CD14-positive monocyte (primary cell): Measurements from ENCODE around the gene CCL5. TPM values are rescaled to one million over a fixed set of nuclear protein-coding genes. Genes with fewer than 3 reads are reported as not detected.

ENCODE experiments used
- DNase-seq, 3 donors: peaks; one replicate each; pipeline ENCODE4 v3.0.0-alpha.2; 2011 to 2022
- H2AFZ ChIP-seq: 2 replicates; pipeline ENCODE4 v1.6.0; 2012; ENCODE audit warnings: mild to moderate bottlenecking, low read depth, low read length, inconsistent platforms; ENCODE audit not compliant: insufficient read depth, poor library complexity, severe bottlenecking
- H3K27ac ChIP-seq, 2 donors: 1 replicate in 1 of 2; 2 replicates in 1 of 2; pipeline ENCODE4 v1.5.1; 2012 to 2013; ENCODE audit warnings: low read length in 2 of 2, control low read depth in 1 of 2, inconsistent platforms in 1 of 2, low read depth in 1 of 2, mild to moderate bottlenecking in 1 of 2
- H3K27me3 ChIP-seq, 2 donors: one replicate each; pipeline versions ENCODE4 v1.6.0 to v1.6.1; 2011 to 2013; ENCODE audit warnings: low read length in 2 of 2; ENCODE audit not compliant: control insufficient read depth in 2 of 2, insufficient read depth in 2 of 2
- H3K36me3 ChIP-seq, 2 donors: replicated peaks in 1 of 2; 1 replicate in 1 of 2; 2 replicates in 1 of 2; pipeline versions ENCODE4 v1.5.1 to v1.6.1; 2012 to 2013; ENCODE audit warnings: low read length in 2 of 2, control low read depth in 1 of 2, inconsistent platforms in 1 of 2, mild to moderate bottlenecking in 1 of 2; ENCODE audit not compliant: insufficient read depth in 2 of 2, control insufficient read depth in 1 of 2
- H3K4me1 ChIP-seq, 2 donors: 1 replicate in 1 of 2; 2 replicates in 1 of 2; pipeline versions ENCODE4 v1.5.1 to v1.6.1; 2012 to 2013; ENCODE audit warnings: low read length in 2 of 2, control low read depth in 1 of 2, inconsistent platforms in 1 of 2, mild to moderate bottlenecking in 1 of 2, moderate library complexity in 1 of 2; ENCODE audit not compliant: insufficient read depth in 2 of 2, control insufficient read depth in 1 of 2
- H3K4me2 ChIP-seq: replicated peaks from 2 replicates; pipeline ENCODE3; 2012; ENCODE audit warnings: low read length, moderate library complexity, mild to moderate bottlenecking; ENCODE audit not compliant: poor library complexity, severe bottlenecking; ENCODE audit errors: extremely low read depth
- H3K4me3 ChIP-seq, 3 experiments: fragments of 200-600 bp in 1 of 3; sonication (generic) in 1 of 3; replicated peaks in 1 of 3; 1 replicate in 2 of 3; 2 replicates in 1 of 3; pipeline ENCODE4 v1.5.1; 2011 to 2013; ENCODE audit warnings: low read length in 3 of 3, mild to moderate bottlenecking in 3 of 3, control low read depth in 2 of 3, low read depth in 2 of 3, inconsistent platforms in 1 of 3, moderate library complexity in 1 of 3
- H3K79me2 ChIP-seq: 2 replicates; pipeline ENCODE4 v1.6.0; 2012; ENCODE audit warnings: mild to moderate bottlenecking, control low read depth, inconsistent platforms, low read length, moderate library complexity; ENCODE audit not compliant: insufficient read depth
- H3K9ac ChIP-seq: 2 replicates; pipeline ENCODE4 v1.6.0; 2017; ENCODE audit warnings: low read length, mild to moderate bottlenecking; ENCODE audit not compliant: insufficient read depth, poor library complexity, severe bottlenecking
- H3K9me3 ChIP-seq, 2 donors: replicated peaks in 1 of 2; 1 replicate in 1 of 2; 2 replicates in 1 of 2; pipeline versions ENCODE4 v1.5.1 to v1.6.1; 2012 to 2013; ENCODE audit warnings: low read length in 2 of 2, control low read depth in 1 of 2; ENCODE audit not compliant: control insufficient read depth in 1 of 2, insufficient read depth in 1 of 2
- H4K20me1 ChIP-seq: 2 replicates; pipeline ENCODE4 v1.6.0; 2012; ENCODE audit warnings: mild to moderate bottlenecking, low read length, control low read depth, moderate library complexity; ENCODE audit not compliant: insufficient read depth
- H3K27ac Mint-ChIP-seq, 7 donors: one replicate each; pipeline ENCODE4 v1.8.0; 2020; ENCODE audit warnings: mild to moderate bottlenecking in 7 of 7, mixed read lengths in 7 of 7, moderate library complexity in 6 of 7, inconsistent platforms in 2 of 7
- H3K27me3 Mint-ChIP-seq, 3 donors: one replicate each; pipeline ENCODE4 v1.8.0; 2021 to 2022; ENCODE audit warnings: low read depth in 3 of 3, mild to moderate bottlenecking in 3 of 3, mixed read lengths in 3 of 3, moderate library complexity in 3 of 3, inconsistent platforms in 1 of 3
- H3K36me3 Mint-ChIP-seq, 2 donors: one replicate each; pipeline ENCODE4 v1.8.0; 2020; ENCODE audit warnings: mixed read lengths in 2 of 2, inconsistent platforms in 1 of 2, mild to moderate bottlenecking in 1 of 2
- H3K4me1 Mint-ChIP-seq: one replicate; pipeline ENCODE4 v1.8.0; 2020; ENCODE audit warnings: mild to moderate bottlenecking, mixed read lengths
- H3K4me3 Mint-ChIP-seq, 2 donors: one replicate each; pipeline ENCODE4 v1.8.0; 2020; ENCODE audit warnings: mild to moderate bottlenecking in 2 of 2, mixed read lengths in 2 of 2, moderate library complexity in 1 of 2
- H3K9me3 Mint-ChIP-seq, 7 donors: one replicate each; pipeline ENCODE4 v1.8.0; 2020 to 2022; ENCODE audit warnings: mixed read lengths in 7 of 7, mild to moderate bottlenecking in 6 of 7, moderate library complexity in 6 of 7, inconsistent platforms in 2 of 7
- WGBS: methylation state at CpG from one replicate; pipeline ENCODE4 v1.1.5; 2013; ENCODE audit warnings: missing lambda C conversion rate; ENCODE audit not compliant: insufficient coverage; 5-methylcytosine and 5-hydroxymethylcytosine counted together
- intact Hi-C, 2 donors: fragments of 100-400 bp; cut with micrococcal nuclease; formaldehyde crosslinking; loops; one replicate each; pipeline versions ENCODE4 v1.15.0 to v1.15.1; 2023
- polyA plus RNA-seq, 3 donors: library from polyadenylated mRNA; depleted of rRNA in 1 of 3; unstranded in 2 of 3; stranded (reverse) in 1 of 3; fragments of 300-500 nt in 2 of 3; fragments of >200 nt in 1 of 3; fragmentation: Illumina TruSeq in 2 of 3; gene quantifications; 1 replicate in 2 of 3; 2 replicates in 1 of 3; pipeline ENCODE4 v1.2.3, GENCODE V29; 2012 to 2021
- TF ChIP-seq, protein P1 (sequence below): fragments of 200-600 bp; IDR thresholded peaks from one replicate; pipeline ENCODE4 v1.8.0; 2022; ENCODE audit warnings: antibody characterized with exemption, mild to moderate bottlenecking

CCL5 gene
- polyA plus RNA-seq, 3 donors: 0.95 to 6.8 (median 2.8) TPM

DNA sequence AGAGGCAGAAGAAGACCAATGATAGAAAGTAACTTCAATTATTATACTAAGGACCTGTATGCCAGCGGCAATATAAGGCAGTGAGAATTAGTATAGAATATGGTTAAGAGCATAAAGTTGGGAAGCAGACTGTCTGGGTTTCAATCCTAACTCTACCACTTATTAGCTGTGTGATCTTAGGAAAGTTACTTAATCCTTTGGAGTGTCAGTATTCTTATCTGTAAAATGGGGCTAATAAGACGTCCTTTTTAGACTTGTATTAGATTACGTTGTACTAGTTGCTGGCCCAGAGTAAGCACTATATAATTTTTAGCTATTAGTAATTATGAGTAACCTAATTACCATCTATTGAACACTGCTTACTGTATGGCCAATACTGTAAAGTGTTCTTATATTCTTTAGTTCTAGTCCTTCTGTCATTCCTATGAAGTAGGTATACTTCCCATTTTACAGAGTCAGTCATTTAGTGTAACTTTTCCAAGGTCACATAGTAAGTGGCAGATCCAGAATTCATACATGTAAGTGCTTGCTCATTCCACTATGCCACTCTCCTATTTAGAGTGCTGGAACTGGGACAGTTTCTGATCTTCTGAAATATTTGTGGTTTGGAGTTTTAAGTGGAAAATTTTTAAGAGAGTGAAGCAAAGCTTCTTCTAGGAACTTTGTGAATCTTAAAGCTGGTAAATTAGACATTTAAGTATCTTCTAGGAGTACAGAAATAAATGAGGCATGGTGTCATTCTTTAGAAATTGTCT, 33.9 kb downstream of the CCL5 start:
- H2AFZ ChIP-seq: no peak overlapping the region
- intact Hi-C loops: no loop called here
- H3K4me3 Mint-ChIP-seq: no peak overlapping the region
- no peaks in the 10 kb centered on the region for H3K4me1 ChIP-seq
- H3K27ac Mint-ChIP-seq: no peak overlapping the region
- H3K9me3 ChIP-seq: no peaks in the 10 kb centered on the region
- no peaks in the 10 kb centered on the region for H3K27me3 ChIP-seq
- peaks cover 65 to 97% of the 10 kb centered on the region in 2 donors for H3K36me3 ChIP-seq
- no peak for DNase-seq
- TF ChIP-seq, protein P1, sequence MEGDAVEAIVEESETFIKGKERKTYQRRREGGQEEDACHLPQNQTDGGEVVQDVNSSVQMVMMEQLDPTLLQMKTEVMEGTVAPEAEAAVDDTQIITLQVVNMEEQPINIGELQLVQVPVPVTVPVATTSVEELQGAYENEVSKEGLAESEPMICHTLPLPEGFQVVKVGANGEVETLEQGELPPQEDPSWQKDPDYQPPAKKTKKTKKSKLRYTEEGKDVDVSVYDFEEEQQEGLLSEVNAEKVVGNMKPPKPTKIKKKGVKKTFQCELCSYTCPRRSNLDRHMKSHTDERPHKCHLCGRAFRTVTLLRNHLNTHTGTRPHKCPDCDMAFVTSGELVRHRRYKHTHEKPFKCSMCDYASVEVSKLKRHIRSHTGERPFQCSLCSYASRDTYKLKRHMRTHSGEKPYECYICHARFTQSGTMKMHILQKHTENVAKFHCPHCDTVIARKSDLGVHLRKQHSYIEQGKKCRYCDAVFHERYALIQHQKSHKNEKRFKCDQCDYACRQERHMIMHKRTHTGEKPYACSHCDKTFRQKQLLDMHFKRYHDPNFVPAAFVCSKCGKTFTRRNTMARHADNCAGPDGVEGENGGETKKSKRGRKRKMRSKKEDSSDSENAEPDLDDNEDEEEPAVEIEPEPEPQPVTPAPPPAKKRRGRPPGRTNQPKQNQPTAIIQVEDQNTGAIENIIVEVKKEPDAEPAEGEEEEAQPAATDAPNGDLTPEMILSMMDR: no peak
- H3K4me2 ChIP-seq: no peak overlapping the region
- peaks cover 0 to 1% (median 0%) of the 10 kb centered on the region in 3 donors for H3K27me3 Mint-ChIP-seq
- WGBS: no CpG with 5 or more reads among the region's 3 CpGs
- no peaks in the 10 kb centered on the region for H3K4me1 Mint-ChIP-seq
- H3K9me3 Mint-ChIP-seq: no peaks in the 10 kb centered on the region
- peaks cover 16% of the 10 kb centered on the region for H4K20me1 ChIP-seq
- no peak overlapping the region for H3K9ac ChIP-seq
- no peak overlapping the region for H3K27ac ChIP-seq
- H3K79me2 ChIP-seq: no peaks in the 10 kb centered on the region
- peaks cover 76 to 94% of the 10 kb centered on the region in 2 donors for H3K36me3 Mint-ChIP-seq
- H3K4me3 ChIP-seq: no peak overlapping the region

DNA sequence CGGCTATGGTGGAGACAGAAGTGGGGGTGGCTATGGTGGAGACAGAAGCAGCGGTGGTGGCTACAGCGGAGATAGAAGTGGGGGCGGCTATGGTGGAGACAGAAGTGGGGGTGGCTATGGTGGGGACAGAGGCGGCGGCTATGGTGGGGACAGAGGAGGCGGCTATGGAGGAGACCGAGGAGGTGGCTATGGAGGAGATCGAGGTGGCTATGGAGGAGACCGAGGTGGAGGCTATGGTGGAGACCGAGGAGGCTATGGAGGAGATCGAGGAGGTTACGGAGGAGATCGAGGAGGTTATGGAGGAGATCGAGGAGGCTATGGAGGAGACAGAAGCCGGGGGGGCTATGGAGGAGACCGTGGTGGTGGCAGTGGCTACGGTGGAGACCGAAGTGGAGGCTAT, 35.6 kb downstream of the CCL5 start:
- no peak overlapping the region for H3K4me3 Mint-ChIP-seq
- H3K4me2 ChIP-seq: no peak overlapping the region

More for the DNA sequence above, 35.6 kb downstream of the CCL5 start:
- Histone ChIP-seq H3K79me2 (no peaks in the 10 kb centered on the region), H3K27ac (no peak overlapping the region), H4K20me1 (peaks cover 16% of the 10 kb centered on the region), H2AFZ (no peak overlapping the region), H3K4me3 (no peak overlapping the region), H3K4me1 (no peaks in the 10 kb centered on the region), H3K9me3 (no peaks in the 10 kb centered on the region), H3K9ac (no peak overlapping the region), H3K36me3 (peaks cover 79 to 97% of the 10 kb centered on the region in 2 donors), H3K27me3 (no peaks in the 10 kb centered on the region)
- TF ChIP-seq, protein P1: no peak
- Mint-ChIP-seq H3K27ac (peak overlapping the region in 3 of 7 donors; percentile 4 to 46 (median 21)), H3K4me1 (no peaks in the 10 kb centered on the region), H3K36me3 (peaks cover 79 to 94% of the 10 kb centered on the region in 2 donors), H3K9me3 (no peaks in the 10 kb centered on the region), H3K27me3 (peaks cover 0 to 2% (median 1%) of the 10 kb centered on the region in 3 donors)
- intact Hi-C loops: no loop called here
- DNase-seq: no peak
- WGBS: 98% methylated on average over 17 of the region's 19 CpGs
